Left ventricle myocardium inferior (tissue), 1 donor: ENCODE data around the gene SLC15A5. TPM values are rescaled to one million over a fixed set of nuclear protein-coding genes. Genes with fewer than 3 reads are reported as not detected.

Experiments used
- DNase-seq: peaks from one replicate; pipeline ENCODE4 v3.0.0-alpha.2; 2020
- H3K27ac ChIP-seq: fragments of 200-600 bp; replicated peaks from 2 replicates; pipeline ENCODE4 v1.8.0; 2021
- H3K27me3 ChIP-seq: fragments of 200-600 bp; 2 replicates; pipeline ENCODE4 v1.8.0; 2021; ENCODE audit warnings: low read depth
- H3K36me3 ChIP-seq: fragments of 200-600 bp; 2 replicates; pipeline ENCODE4 v1.8.0; 2021
- H3K4me1 ChIP-seq: fragments of 200-600 bp; 2 replicates; pipeline ENCODE4 v1.8.0; 2021
- H3K4me3 ChIP-seq: fragments of 200-600 bp; 2 replicates; pipeline ENCODE4 v1.8.0; 2021; ENCODE audit warnings: mild to moderate bottlenecking, moderate library complexity
- H3K9me3 ChIP-seq: fragments of 200-600 bp; replicated peaks from 2 replicates; pipeline ENCODE4 v1.8.0; 2021
- intact Hi-C: fragments of 100-400 bp; cut with micrococcal nuclease; formaldehyde crosslinking; loops from one replicate; pipeline ENCODE4 v1.11.0; 2022
- total RNA-seq: library from RNA; stranded (reverse); fragmentation: NEBNext Ultra II Directional; extraction: Animal tissue kit (Norgen Biotek cat#: 25700); gene quantifications from one replicate; pipeline ENCODE4 v1.2.1, GENCODE V29; 2021
- TF ChIP-seq, protein P1 (sequence below): fragments of 200-600 bp; IDR thresholded peaks from 2 replicates; pipeline ENCODE4 v1.8.0; 2021; ENCODE audit warnings: antibody characterized with exemption, mild to moderate bottlenecking, borderline replicate concordance
- donor health status: DM: no; HTN: yes; CAD: no; lungs with severe emphysema.

The SLC15A5 gene
- total RNA-seq, 1 donor from 2014 or later = not detected

- no peak overlapping the region for H3K27ac ChIP-seq
- H3K4me1 ChIP-seq = no peaks in the 10 kb centered on the region
- H3K27me3 ChIP-seq = no peaks in the 10 kb centered on the region
- no peak overlapping the region for H3K4me3 ChIP-seq
- intact Hi-C loops = no loop called here
- H3K9me3 ChIP-seq = no peaks in the 10 kb centered on the region
- H3K36me3 ChIP-seq = no peaks in the 10 kb centered on the region
- TF ChIP-seq, protein P1, sequence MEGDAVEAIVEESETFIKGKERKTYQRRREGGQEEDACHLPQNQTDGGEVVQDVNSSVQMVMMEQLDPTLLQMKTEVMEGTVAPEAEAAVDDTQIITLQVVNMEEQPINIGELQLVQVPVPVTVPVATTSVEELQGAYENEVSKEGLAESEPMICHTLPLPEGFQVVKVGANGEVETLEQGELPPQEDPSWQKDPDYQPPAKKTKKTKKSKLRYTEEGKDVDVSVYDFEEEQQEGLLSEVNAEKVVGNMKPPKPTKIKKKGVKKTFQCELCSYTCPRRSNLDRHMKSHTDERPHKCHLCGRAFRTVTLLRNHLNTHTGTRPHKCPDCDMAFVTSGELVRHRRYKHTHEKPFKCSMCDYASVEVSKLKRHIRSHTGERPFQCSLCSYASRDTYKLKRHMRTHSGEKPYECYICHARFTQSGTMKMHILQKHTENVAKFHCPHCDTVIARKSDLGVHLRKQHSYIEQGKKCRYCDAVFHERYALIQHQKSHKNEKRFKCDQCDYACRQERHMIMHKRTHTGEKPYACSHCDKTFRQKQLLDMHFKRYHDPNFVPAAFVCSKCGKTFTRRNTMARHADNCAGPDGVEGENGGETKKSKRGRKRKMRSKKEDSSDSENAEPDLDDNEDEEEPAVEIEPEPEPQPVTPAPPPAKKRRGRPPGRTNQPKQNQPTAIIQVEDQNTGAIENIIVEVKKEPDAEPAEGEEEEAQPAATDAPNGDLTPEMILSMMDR = no peak
- no peak for DNase-seq
These were observed 5.5 kb upstream of the SLC15A5 start for GRCh38 chr12:16282978-16283377.

DNA sequence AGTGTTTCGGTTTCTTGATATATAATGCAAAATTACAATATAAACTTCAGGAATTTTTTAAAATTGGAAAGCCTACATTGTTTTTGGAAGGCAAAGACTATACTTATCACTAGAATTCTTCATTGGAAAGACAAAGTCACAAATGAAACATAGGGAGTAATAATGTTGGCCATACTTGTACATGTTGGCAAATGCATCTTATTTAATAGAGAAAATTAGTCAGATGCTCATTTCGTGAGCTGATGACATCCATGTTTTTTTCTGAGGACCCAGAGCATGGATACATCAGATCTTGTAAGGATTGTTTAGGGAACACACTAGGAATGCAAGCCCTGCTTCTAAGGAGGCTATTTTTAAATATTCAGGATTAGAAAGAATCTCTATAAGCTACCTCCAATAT, 4.6 kb upstream of the SLC15A5 start:
- H3K4me3 ChIP-seq = no peak overlapping the region
- no peaks in the 10 kb centered on the region for H3K4me1 ChIP-seq
- no peaks in the 10 kb centered on the region for H3K36me3 ChIP-seq
- intact Hi-C loops = no loop called here
- TF ChIP-seq, protein P1 = no peak
- H3K27me3 ChIP-seq = no peaks in the 10 kb centered on the region
- H3K27ac ChIP-seq = no peak overlapping the region
- no peaks in the 10 kb centered on the region for H3K9me3 ChIP-seq
- no peak for DNase-seq

DNA sequence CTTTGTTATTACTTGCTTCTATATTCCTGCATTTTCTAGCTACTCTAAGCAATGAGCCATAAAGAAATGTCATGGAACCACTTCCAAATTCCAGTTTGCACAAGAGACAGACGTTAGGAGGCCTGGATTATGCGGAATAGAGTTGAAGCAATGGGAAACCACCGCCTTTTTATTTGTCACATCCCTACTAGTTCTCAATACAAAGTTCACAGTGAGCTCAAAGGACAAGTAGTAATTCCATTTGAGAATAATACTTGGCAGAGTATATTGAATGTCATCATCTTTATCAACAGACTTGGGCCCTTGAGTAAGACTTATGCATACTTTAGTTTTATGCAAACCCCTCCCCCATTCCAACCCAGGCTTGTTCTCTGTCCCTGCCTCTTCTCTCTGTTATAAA, 3.7 kb upstream of the SLC15A5 start:
- TF ChIP-seq, protein P1 = no peak
- Histone ChIP-seq H3K4me3 (no peak overlapping the region), H3K9me3 (no peaks in the 10 kb centered on the region), H3K27me3 (no peaks in the 10 kb centered on the region), H3K36me3 (no peaks in the 10 kb centered on the region), H3K4me1 (no peaks in the 10 kb centered on the region), H3K27ac (peak overlapping the region; percentile 41)
- DNase-seq = no peak
- intact Hi-C loops = no loop called here

- TF ChIP-seq, protein P1 = no peak
- no peaks in the 10 kb centered on the region for H3K4me1 ChIP-seq
- H3K9me3 ChIP-seq = no peaks in the 10 kb centered on the region
- H3K36me3 ChIP-seq = no peaks in the 10 kb centered on the region
- H3K27me3 ChIP-seq = no peaks in the 10 kb centered on the region
- intact Hi-C loops = no loop called here
- no peak for DNase-seq
- H3K27ac ChIP-seq = no peak overlapping the region
- no peak overlapping the region for H3K4me3 ChIP-seq
These were observed 5.3 kb downstream of the SLC15A5 start for GRCh38 chr12:16272222-16272621.

- no peaks in the 10 kb centered on the region for H3K9me3 ChIP-seq
These were observed 6.4 kb downstream of the SLC15A5 start for GRCh38 chr12:16271062-16271461.

More at GRCh38 chr12:16271062-16271461, 6.4 kb downstream of the SLC15A5 start:
- H3K4me3 ChIP-seq = no peak overlapping the region
- DNase-seq = no peak
- H3K27ac ChIP-seq = no peak overlapping the region
- no peaks in the 10 kb centered on the region for H3K27me3 ChIP-seq
- no peaks in the 10 kb centered on the region for H3K4me1 ChIP-seq
- intact Hi-C loops = no loop called here
- no peaks in the 10 kb centered on the region for H3K36me3 ChIP-seq
- TF ChIP-seq, protein P1 = no peak
